ENCODE results near the gene TTLL9. TPM values are rescaled to one million over a fixed set of nuclear protein-coding genes. Genes with fewer than 3 reads are reported as not detected.

The TTLL9 gene
- polyA plus RNA-seq, 1 donor (not counting 4 experiments of a cell fraction or from before 2014, with no cell fraction given): not detected

- Histone ChIP-seq H3K4me1 (ENCODE audit: control insufficient read depth, extremely low read depth, insufficient read depth, low read length) (no peaks in the 10 kb centered on the region), H3K79me2 (ENCODE audit: control insufficient read depth, insufficient read depth, low read length) (no peaks in the 10 kb centered on the region), H3K9me1 (ENCODE audit: control insufficient read depth, extremely low read depth, insufficient read depth, low read length) (no peaks in the 10 kb centered on the region), H3K27me3 (ENCODE audit: control insufficient read depth, extremely low read depth, insufficient read depth, low read length) (peaks cover 4% of the 10 kb centered on the region), H3K4me3 (ENCODE audit: control insufficient read depth in 2 of 3, extremely low read depth in 1 of 3, insufficient read depth in 2 of 3, low read depth in 1 of 3, low read length in 3 of 3) (no peak overlapping the region), H3K9ac (ENCODE audit: control insufficient read depth, extremely low read depth, insufficient read depth, low read length) (no peak overlapping the region), H3K4me2 (ENCODE audit: control insufficient read depth, extremely low read depth, insufficient read depth, low read depth, low read length) (no peak overlapping the region), H4K20me1 (ENCODE audit: control insufficient read depth, extremely low read depth, insufficient read depth, low read length) (no peaks in the 10 kb centered on the region), H3K36me3 (ENCODE audit: control insufficient read depth in 2 of 2, extremely low read depth in 1 of 2, insufficient read depth in 2 of 2, low read length in 2 of 2) (no peaks in the 10 kb centered on the region), H3K9me3 (ENCODE audit: control insufficient read depth, low read depth, low read length) (no peaks in the 10 kb centered on the region), H3K27ac (ENCODE audit: control insufficient read depth, insufficient read depth, low read length) (no peak overlapping the region), H2AFZ (ENCODE audit: control insufficient read depth, low read length) (no peak overlapping the region)
- no peak for DNase-seq (ENCODE audit: low read depth, low spot score)
- no peak for FAIRE-seq
- TF ChIP-seq CTCF (optimal IDR thresholded peaks at IDR 0.05 in 1 of 3, IDR thresholded peaks at IDR 0.05 in 1 of 3, conservative IDR thresholded peaks at IDR 0.05 in 1 of 3; ENCODE audit: extremely low read depth in 1 of 3, insufficient read depth in 2 of 3, low read length in 3 of 3) (no peak), EZH2 (IDR thresholded peaks at IDR 0.05; ENCODE audit: low read length) (no peak)
- dilution Hi-C loops (cut with MboI; ENCODE audit: extremely low pct_ligation_motif_present, low sequenced_read_pairs): no loop called here
Observed at GRCh38 chr20:31824125-31824485, 46.3 kb upstream of the TTLL9 start.

GRCh38 chr20:31824554-31825313, 45.7 kb upstream of the TTLL9 start:
- Histone ChIP-seq H3K27ac (ENCODE audit: control insufficient read depth, insufficient read depth, low read length) (no peak overlapping the region), H4K20me1 (ENCODE audit: control insufficient read depth, extremely low read depth, insufficient read depth, low read length) (no peaks in the 10 kb centered on the region), H3K9me1 (ENCODE audit: control insufficient read depth, extremely low read depth, insufficient read depth, low read length) (no peaks in the 10 kb centered on the region), H3K4me2 (ENCODE audit: control insufficient read depth, extremely low read depth, insufficient read depth, low read depth, low read length) (no peak overlapping the region), H3K4me1 (ENCODE audit: control insufficient read depth, extremely low read depth, insufficient read depth, low read length) (no peaks in the 10 kb centered on the region), H3K4me3 (ENCODE audit: control insufficient read depth in 2 of 3, extremely low read depth in 1 of 3, insufficient read depth in 2 of 3, low read depth in 1 of 3, low read length in 3 of 3) (no peak overlapping the region), H3K36me3 (ENCODE audit: control insufficient read depth in 2 of 2, extremely low read depth in 1 of 2, insufficient read depth in 2 of 2, low read length in 2 of 2) (no peaks in the 10 kb centered on the region), H3K9ac (ENCODE audit: control insufficient read depth, extremely low read depth, insufficient read depth, low read length) (no peak overlapping the region), H3K9me3 (ENCODE audit: control insufficient read depth, low read depth, low read length) (no peaks in the 10 kb centered on the region), H3K79me2 (ENCODE audit: control insufficient read depth, insufficient read depth, low read length) (no peaks in the 10 kb centered on the region), H3K27me3 (ENCODE audit: control insufficient read depth, extremely low read depth, insufficient read depth, low read length) (peaks cover 4% of the 10 kb centered on the region), H2AFZ (ENCODE audit: control insufficient read depth, low read length) (no peak overlapping the region)
- FAIRE-seq (no peak), DNase-seq (ENCODE audit: low read depth, low spot score) (no peak)
- dilution Hi-C loops (cut with MboI; ENCODE audit: extremely low pct_ligation_motif_present, low sequenced_read_pairs): no loop called here
- TF ChIP-seq EZH2 (IDR thresholded peaks at IDR 0.05; ENCODE audit: low read length) (no peak), CTCF (optimal IDR thresholded peaks at IDR 0.05 in 1 of 3, IDR thresholded peaks at IDR 0.05 in 1 of 3, conservative IDR thresholded peaks at IDR 0.05 in 1 of 3; ENCODE audit: extremely low read depth in 1 of 3, insufficient read depth in 2 of 3, low read length in 3 of 3) (no peak)
